ENCODE measurements around the gene SELENOO.

DNA sequence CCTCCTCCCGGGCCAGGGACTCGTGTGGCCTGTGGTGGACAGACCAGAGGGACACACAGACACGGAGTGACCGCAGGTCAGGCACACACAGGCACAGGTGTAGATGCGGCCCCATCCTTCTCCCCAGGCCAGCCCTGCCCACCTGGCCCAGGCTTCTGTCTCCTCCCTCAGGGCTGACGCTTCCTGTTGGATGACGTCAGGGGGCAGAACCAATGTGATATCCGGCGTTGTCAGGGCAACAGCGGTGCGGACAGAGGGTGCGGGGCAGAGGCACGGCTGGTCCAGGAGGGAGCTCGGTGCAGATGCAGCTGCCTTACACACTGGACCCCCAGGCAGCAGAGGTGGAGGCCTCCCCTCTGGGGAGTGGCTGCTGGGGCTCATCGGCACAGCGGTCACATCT lies 46.9 kb downstream of the SELENOO start:
- no peak for TF ChIP-seq CTCF (IDR thresholded peaks at IDR 0.05)
- no peak for TF ChIP-seq ZFX (IDR thresholded peaks at IDR 0.05; ENCODE audit: borderline replicate concordance)
